HG02885 (cell line): ENCODE measurements around the gene ACP4.

Experiments used
- ATAC-seq: cut with Tn5 transposase; IDR thresholded peaks from one replicate; pipeline ENCODE4 v1.9.1; 2021; ENCODE audit warnings: mild to moderate bottlenecking; ENCODE audit not compliant: unreplicated experiment, poor library complexity

The ACP4 gene

DNA sequence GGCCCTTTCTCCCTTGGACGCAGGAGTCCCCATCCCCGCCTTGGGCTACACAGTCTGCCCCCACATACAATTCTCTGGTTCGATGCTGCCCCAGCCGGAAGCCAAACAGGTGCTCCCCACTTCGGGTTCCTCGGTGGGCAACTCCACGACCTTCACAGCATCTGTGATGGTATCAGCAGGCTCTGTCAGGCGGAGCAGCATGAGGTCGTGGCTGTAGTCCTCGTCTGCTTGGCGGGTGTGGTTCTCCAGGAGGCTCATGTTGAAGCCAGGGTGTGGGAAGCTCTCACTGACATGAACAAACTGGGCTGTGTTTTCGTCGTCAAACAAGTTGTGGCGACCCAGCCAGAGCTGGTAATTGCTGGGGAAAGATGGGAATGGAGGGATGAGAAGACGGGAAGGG lies 29.9 kb downstream of the ACP4 start:
- ATAC-seq = no peak

DNA sequence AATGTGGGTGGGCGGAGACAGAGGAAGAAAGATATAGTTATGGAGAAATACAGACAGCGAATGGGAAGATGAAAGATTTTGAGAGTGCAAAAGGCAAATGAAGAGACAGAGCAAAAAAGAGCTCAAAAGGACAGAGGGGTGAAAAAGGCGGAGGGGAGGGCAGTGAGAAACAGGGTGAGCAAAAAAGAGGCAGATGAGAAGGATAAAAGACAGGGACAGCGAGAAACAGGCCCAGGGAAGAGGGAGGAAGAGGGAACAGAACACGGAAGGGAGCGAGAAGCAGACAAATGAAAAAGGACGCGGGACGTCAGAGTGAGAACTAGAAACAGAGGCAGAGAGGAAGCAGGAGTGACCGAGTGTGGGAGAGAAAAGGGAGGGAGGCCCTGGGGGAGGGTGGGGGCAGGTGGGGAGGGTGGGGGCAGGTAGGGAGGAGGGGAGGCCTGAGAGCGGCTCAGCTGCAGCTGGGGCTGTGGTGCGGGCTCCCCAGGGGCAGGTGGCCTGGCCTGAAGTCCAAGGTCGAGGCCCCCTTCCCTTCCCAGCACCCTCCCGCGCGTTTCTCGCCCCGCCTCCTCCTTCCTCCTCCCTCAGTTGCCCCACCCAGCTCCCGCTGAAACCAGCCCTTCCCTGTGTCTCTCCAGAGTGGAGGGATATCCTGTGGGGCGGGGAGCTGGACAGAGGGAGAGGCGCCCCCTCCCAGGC lies 30.5 kb downstream of the ACP4 start:
- ATAC-seq = no peak

DNA sequence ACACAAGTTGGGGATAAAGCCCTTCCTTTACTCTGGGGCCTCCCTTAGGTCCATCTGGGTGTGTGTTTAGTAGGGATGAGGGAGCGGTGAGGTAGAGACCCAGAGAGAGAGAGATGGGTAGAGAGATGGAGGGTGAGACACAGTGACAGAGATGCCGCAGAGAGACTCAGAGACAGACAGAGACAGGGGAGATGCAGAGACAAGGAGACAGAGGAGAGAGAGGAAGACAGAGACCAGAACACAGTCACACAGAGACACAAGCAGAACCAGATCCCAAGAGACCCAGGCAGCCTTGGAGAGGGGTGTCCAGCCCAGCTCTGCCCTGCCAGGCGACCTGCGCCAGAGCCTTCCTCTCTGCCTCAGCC lies 31.0 kb downstream of the ACP4 start:
- ATAC-seq = no peak

GRCh38 chr19:50821622-50822021 lies 31.4 kb downstream of the ACP4 start:
- ATAC-seq = no peak

DNA sequence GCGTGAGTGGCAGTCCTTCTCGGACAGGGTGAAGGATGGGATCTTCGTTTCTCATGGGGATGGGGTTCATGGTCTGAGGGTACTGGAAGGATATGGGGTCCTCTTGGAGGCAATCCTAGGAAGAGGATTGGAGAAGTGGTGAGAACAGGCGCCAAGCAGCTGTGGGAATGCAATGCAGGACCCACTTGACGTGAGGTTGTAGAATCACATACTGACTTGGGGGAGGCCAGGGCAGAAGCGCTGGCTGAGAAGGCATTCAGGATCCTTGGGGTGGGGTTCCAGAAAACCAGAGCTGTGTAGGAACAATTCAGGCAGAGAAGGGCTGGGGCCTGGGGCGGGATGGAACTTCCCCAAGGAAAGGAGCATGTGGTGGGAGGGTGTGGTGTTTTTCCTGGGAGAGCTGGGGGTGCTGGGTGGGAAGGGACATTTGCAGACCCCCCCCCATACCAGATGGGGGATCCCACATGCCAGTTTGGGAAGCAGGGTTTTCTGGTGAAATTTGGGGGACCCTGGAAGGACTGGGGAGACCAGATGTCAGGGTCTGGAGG lies 32.5 kb downstream of the ACP4 start:
- ATAC-seq = no peak

DNA sequence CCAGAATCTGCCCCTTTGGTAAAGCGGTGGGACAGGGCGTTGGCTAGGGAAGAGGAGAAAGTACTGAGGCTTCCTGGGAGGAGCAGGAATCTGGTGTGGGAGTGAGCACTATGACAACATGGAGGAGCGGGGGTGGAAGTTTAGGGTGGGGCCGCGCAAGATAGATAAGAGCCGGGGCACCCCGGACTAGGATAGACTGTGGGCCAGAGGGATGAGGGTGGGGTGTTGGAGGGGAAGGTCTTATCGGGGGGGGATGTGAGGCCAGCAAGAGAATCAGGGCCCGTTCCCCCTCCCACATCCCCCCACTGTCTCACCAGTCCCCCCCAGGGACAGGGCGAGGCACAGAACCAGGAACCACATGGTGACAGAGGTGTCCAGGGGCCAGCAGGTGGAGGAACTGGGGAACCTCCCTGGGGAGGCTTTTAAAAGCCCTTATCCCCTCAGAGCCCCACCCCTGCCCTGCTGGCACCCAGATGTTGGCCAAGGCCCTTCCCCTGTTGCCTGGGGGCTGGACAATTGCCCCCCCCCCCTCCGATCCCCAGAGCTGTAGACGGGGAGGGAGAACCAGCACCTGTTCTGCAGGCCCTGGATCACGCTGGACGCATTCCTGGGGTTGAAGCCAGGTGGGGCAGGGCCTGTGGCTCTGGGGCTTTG lies 33.3 kb downstream of the ACP4 start, which contains the start of gene KLK1:
Gene KLK1, minus strand, starts transcription at position 399 of the 654 bp plus-strand sequence. Its CDS starts 39 bp downstream, at position 360.
- ATAC-seq = no peak

DNA sequence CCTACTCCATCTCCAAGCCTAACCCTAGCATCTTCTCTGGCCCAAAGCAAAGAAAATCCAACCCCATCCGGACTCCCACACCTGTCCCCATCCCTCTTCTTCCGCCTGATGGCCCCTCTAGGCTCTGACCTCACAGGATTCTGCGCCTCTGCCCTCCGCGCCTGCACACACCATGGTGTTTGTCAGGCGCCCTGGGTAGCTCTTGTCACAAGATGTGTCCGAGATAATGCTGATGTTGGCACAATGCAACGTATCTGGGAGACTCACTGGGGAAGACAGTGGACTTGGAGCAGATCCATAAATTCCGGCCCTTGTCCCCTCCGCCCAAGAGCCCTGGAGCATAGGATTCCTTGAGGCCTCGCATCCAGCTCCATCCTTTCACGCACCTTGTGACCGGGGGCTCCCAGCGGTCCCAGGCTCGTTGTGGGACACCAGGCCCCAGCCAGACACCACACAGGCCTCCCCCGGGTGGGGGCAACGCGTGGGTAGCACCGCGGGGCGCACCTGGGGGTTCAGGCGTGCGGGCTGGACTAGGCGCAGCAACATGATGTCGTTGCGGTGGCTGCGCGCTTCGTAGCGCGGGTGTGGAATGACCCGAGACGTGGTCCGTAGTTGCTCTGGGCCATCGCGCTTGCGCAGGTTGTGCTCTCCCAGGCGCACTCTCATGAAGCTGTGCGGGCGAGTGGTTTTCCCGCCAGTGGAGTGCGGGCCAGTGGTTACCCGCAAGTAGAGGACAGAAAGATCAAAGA lies 36.5 kb downstream of the ACP4 start:
- no peak for ATAC-seq

- ATAC-seq = no peak
Observed at GRCh38 chr19:50827476-50827875, 37.3 kb downstream of the ACP4 start.

DNA sequence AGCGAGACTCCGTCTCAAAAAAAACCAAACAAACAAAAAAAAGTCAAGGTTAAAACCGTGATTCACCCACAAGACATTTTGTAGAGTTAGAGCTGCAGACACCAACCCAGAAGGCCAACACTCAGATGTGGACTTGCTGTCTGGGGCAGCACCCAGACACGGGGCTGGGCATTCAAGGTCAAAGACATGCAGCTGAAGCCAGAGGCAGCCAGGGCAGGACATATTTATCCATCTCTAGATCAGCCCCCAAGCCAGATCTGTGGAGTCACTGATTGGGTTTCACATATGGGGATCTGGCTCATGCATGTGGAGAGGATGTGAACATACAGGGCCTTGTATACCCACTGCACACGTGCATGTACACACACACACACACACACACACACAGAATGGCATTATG lies 39.6 kb downstream of the ACP4 start:
- no peak for ATAC-seq

DNA sequence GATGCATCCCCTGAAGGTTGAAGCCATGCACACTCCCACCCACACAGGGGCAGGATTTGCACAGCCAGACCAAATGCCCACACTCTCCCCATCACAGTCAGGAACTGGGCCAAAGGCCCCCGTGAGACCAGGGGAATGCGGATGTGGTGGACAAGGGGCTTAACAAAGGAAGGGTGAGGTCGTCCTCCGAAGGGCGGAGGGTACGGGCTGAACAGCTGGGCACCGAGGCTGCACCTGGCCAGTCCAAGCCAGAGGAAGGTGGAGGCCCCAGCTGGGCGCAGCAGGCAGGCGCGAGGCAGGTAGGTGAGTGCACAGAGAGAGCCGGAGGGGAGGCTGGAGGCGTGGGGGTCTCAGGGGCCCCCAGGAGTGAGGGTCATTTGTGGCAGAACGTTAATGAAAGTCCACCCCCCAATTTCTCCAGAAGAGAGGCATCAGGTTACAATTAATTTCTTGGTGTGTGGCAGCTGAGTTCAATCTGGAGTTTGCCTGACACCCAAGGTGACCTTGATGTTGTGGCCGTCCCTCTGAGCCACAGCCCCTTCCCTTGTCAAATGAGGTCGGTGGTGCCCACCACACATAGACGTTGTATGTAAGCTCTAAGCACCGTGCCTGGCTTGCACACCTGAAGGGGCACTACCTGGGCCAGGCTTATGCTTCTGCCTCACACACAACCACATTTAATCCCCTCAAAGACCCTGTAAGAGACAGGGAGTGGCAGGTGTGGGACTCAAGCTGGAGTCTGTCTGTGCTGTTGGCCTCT lies 40.2 kb downstream of the ACP4 start:
- no peak for ATAC-seq

DNA sequence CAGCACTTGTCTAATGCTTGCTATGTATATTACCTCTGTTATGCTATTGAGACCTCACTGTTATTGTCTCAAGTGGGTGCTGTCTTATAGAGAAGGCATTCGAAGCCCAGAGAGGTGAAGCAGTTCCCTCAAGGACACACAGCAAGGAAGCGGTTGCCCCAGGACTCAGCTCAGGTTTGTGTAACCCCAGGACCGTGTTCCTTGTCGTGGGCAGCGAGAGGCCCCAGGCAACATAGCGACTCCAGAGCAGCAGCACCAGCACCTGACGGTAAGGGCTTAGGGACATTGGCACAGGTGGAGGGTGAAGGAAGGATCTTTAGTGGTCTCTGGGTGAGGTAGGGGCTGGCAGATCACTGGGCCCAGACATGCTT lies 40.8 kb downstream of the ACP4 start:
- ATAC-seq = no peak

GRCh38 chr19:50832666-50833065 lies 42.5 kb downstream of the ACP4 start:
- ATAC-seq = no peak

- ATAC-seq = no peak
Observed at GRCh38 chr19:50833117-50833801, 43.0 kb downstream of the ACP4 start, which contains the start of gene KLK15. Gene KLK15, minus strand, starts transcription at chr19:50833574. Its CDS starts 2,082 bp downstream, at chr19:50831492.

DNA sequence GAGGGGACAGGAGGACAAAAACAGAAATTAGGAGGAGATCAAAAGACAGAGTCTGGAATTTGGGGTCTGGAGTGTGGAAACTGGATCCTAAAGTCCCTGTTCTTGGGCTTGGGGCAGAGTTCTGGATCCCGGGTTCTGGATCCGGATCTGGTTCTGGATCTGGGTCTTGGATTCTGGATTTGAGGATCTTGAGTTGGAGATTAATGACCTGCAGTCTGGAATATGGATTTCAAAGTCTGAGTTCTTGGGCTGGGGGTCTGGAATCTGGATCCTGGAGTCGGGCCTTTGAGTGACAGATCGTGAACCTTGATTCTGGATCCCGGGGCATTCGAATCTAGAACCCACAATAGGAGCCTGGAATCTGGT lies 43.6 kb downstream of the ACP4 start:
- ATAC-seq = no peak

- no peak for ATAC-seq
Observed at GRCh38 chr19:50835103-50835784, 45.0 kb downstream of the ACP4 start.

- peak; percentile 80 for ATAC-seq
Observed at GRCh38 chr19:50835785-50836542, 45.7 kb downstream of the ACP4 start.

DNA sequence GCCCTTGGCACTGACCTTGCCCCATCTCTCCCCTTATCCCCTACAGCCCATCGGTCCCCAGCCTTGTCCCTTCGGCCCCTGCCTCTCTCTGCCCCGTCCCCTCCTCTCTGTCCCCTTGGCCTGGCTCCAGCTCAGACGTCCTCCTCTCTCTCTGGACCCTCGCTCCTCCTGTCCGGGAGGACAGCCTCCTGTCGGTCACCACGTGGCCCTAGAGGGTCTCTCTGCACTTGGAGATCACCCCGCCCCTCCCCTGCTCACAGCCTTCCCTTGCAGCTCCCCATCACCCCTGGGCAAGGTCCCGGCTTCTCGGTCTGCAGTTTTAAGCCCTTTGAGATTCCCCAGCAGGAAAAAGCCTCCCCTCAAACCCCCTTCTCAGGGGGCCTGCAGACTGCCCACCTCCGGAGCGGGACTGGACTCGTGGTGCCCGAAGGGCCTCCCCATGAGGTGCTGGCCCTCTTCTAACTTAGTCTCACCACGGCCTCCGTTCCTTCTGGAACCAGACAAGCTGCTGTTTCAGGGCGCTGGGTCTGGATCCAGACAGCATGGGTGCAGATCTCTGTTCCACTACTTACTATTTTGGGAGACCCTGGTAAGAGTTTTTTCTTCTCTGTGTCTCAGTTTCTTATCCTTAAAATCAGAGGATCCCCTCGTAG lies 46.5 kb downstream of the ACP4 start:
- ATAC-seq = no peak

GRCh38 chr19:50837300-50837699 lies 47.1 kb downstream of the ACP4 start:
- no peak for ATAC-seq
